GM19023 (cell line): ENCODE measurements around the gene PTGFRN.
A peak's percentile ranks its signal among the peaks of the same experiment; 100 is the strongest.

Source experiments
- ATAC-seq: cut with Tn5 transposase; IDR thresholded peaks from one replicate; pipeline ENCODE4 v1.9.1; 2021; ENCODE audit warnings: mild to moderate bottlenecking, moderate library complexity; ENCODE audit not compliant: unreplicated experiment

Gene PTGFRN

DNA sequence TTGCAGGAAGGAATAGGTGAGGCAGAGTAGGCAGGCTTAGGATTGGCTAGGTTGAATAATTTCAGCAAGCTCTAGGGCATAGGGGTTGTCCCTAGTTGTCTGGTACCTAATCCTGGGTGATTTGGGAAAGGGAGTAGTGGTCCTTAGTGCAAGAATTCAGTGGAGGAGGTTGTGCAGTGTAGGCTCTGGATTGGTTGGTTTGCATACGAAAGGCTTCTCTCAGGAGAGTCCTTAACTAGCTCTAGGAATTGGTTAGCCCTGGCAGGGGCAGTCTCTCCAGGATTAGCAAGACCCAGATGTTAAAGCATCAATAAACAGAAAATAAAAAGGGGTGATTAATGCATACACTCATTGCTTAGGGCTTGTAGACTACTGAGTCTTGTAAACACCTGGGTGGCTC is 82.2 kb downstream of the PTGFRN start:
- ATAC-seq = no peak

GRCh38 chr1:116993286-116993685 is 83.6 kb downstream of the PTGFRN start:
- ATAC-seq = no peak

- ATAC-seq = no peak
Observed at GRCh38 chr1:116994411-116994810, 84.7 kb downstream of the PTGFRN start.

GRCh38 chr1:116997066-116997465 is 87.3 kb downstream of the PTGFRN start:
- no peak for ATAC-seq

DNA sequence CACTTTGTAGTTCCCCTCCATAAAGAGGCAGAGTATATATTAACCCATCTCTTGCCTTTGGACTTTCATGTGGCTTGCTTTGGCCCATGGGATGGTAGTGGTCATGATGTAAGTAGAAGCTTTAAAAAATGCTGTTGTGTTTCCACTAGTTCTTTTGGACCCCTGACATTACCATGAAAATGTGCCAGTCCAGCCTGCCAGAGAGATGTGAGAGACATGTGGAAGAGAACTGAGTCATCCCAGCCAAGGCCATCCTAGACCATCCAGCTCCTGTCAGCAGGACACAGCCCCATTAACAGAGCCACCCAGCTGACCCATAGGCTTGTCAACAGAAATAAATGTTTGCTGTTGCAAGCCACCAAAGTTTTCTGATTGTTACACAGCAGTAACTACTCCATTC is 87.9 kb downstream of the PTGFRN start:
- ATAC-seq = no peak

DNA sequence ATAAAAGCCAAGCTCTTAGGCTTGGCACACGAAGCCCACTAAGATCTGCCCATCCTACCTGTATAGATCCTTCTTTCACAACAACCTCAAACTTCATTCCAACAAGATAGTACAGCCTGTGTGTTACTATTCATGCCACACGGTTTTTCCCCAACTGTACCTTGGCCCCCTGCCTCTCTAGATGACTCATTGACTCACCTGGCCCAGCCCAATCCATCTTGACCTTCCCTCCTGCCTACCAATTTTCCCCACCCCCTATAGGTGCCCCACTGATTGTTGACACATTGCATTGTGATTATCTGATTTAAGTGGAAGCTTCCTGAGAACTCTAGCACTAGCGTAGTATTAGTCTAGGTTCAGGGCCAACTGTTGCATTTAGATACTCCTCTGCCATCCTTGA is 89.9 kb downstream of the PTGFRN start:
- ATAC-seq = no peak

- no peak for ATAC-seq
Observed at GRCh38 chr1:117000142-117000541, 90.4 kb downstream of the PTGFRN start.

GRCh38 chr1:117001254-117001927 is 91.7 kb downstream of the PTGFRN start, which contains the start of gene CD101:
Gene CD101, plus strand, starts transcription at chr1:117001760. Its CDS starts 58 bp downstream, at chr1:117001818.
- peak; percentile 95 for ATAC-seq

DNA sequence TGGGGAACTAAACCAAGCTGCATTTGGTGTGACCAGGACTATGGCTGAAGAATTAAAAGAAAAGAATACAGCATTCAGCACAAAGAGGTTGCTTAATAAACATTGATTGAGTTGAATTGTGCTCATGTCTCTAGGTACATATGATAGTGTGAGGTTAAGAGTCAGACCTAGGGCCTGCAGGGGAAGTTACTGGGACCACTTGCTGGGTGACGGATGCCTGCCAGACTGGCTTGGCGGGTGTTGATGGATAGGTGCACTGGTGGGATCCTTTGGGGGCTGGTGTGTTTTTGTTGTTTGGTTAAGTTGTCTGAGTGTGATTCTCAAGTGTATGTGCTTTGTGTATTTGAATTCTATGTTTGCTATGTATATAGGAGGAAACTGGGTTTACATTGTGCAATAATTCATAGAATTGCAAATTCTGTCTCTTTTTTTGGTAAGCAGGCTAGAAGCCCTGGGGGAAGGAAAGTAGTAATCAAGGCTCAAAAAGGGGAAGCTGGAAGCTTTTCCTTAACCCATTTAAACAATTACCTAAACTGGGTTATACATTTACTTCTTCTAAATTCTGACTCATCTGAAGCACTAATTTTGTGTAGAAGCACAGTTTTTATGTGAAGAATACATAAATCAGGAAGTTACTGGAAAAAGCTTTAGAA is 93.6 kb downstream of the PTGFRN start:
- no peak for ATAC-seq

GRCh38 chr1:117007719-117008013 is 98.0 kb downstream of the PTGFRN start:
- ATAC-seq = no peak

DNA sequence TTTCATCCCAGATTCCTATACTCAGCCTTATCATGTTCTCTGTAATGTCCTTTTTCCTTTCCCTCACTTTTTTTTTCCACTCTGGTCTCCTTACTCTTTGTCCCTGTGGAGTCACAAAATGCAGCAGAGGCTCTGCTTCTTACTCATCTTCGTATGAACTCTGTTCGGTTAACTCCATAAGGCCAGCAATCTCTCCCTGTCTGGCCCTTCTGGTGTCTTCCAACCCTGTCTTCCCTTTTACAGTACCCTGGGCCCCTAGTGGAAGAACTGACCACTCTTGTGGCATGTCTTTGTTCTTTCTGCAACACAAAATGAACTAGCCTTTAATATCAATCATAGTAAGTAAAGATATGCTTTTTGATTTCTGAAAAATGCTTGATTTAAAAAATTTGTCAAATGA is 98.9 kb downstream of the PTGFRN start:
- no peak for ATAC-seq

DNA sequence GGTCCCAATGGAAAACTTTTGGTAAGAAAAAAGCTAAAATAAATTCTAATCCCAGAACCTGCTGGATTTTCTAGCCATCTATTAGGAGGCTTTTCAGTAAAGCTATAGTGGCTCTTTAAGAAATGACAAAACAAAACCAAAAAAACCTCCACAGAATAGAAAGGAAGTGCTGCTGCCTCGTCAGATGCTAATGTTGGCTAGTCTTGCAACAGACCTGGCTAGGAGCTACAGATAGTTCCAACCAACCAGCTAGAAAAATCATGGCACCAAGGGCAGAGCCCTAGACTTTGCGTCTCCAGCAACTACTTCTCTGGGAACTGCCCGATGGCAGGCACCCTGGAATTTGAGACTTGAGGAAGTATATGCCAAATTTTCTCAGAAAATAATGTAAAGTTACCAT is 99.4 kb downstream of the PTGFRN start:
- no peak for ATAC-seq

DNA sequence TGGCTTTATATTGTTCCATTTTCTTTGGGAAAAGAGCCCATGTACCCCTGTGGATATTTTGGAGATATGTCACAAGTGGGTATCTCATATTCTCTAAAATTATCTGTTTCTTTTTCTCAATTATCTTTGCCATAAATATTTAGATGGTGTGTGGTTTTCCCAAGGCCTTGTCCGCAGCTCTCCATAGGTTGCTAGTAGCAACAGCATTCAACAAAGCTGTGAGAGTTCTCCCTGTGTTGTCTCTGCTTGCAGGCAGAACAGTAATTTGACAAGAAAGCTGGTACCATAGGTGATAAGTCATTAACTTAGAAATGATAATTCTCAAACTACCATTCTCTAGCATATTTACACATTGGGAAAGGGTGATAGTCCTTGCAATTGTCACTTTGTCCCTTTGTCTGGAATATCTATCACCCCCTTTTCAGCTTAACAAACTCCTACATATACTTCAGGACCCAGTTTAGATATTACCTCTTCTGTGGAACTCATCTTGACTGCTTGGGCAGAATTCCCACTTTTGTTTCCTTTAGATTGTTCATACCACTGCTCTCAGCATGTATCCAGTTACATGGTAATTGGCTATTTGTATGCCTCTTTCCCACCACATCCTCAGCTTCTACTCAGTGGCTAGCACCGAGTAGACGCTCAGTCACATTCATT is 100.7 kb downstream of the PTGFRN start:
- no peak for ATAC-seq

- no peak for ATAC-seq
Observed at GRCh38 chr1:117011334-117011733, 101.6 kb downstream of the PTGFRN start.

GRCh38 chr1:117013309-117013858 is 103.7 kb downstream of the PTGFRN start:
- no peak for ATAC-seq

- ATAC-seq = no peak
Observed at GRCh38 chr1:117014209-117014608, 104.5 kb downstream of the PTGFRN start.

DNA sequence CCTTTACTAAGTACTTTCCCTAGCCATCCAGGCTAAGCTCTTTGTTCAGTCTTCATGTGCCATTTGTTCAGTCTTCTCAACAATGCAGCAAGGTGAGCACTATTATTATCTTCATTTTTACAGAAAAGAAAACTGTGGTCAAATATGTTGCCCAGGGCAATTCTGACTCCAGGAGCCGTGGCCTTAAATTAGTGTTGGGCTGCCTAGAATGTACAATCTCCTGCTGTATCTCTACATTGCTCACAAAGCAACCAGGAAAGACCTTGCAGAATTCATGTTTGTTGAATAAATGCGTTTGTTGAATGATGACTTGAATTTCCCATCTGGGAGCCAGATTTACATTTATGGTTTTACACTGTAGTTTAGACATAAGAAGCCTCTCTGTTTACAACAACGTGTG is 106.0 kb downstream of the PTGFRN start:
- ATAC-seq = no peak

- no peak for ATAC-seq
Observed at GRCh38 chr1:117017062-117017461, 107.3 kb downstream of the PTGFRN start.

DNA sequence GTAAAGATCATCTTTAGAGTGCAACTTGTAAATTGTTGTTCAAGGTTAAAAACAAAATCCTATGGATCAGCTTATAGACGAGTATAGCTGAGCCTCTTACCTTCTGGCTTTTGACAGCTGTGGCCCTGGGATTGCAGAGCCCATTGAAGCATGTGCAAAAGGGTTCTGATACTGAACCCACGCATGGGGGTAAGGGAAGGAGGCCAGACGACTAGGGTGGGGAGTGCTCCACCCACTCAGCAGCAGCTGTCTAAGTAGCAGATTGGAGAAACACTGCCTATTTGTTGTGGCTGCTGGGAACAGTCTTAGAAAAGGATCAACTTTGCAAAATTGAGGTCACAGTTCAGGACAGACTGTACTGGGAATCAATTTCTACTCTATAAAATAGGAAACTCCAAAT is 107.9 kb downstream of the PTGFRN start:
- no peak for ATAC-seq

GRCh38 chr1:117020526-117021156 is 110.9 kb downstream of the PTGFRN start:
- no peak for ATAC-seq

- no peak for ATAC-seq
Observed at GRCh38 chr1:117022114-117022513, 112.4 kb downstream of the PTGFRN start.

- no peak for ATAC-seq
Observed at GRCh38 chr1:117025568-117025967, 115.9 kb downstream of the PTGFRN start.
